Mononuclear cell (primary cell): ENCODE measurements around the gene SMAD2. TPM values are rescaled to one million over a fixed set of nuclear protein-coding genes. Genes with fewer than 3 reads are reported as not detected.

ENCODE experiments used
- H3K27me3 ChIP-seq: 2 replicates; pipeline ENCODE4 v1.6.0; 2011; ENCODE audit warnings: low read length, control low read depth; ENCODE audit not compliant: insufficient read depth
- H3K4me1 ChIP-seq: 2 replicates; pipeline ENCODE4 v1.5.1; 2011; ENCODE audit warnings: mild to moderate bottlenecking, low read length, control low read depth; ENCODE audit not compliant: insufficient read depth
- H3K4me3 ChIP-seq: 2 replicates; pipeline ENCODE4 v1.5.1; 2011; ENCODE audit warnings: mild to moderate bottlenecking, low read length, moderate library complexity
- H3K9me3 ChIP-seq: 2 replicates; pipeline ENCODE4 v1.5.1; 2011; ENCODE audit warnings: low read depth, mild to moderate bottlenecking, control low read depth, low read length
- total RNA-seq: library from RNA; depleted of rRNA; stranded (reverse); fragments of >200 nt; gene quantifications from one replicate; pipeline ENCODE4 v1.2.3, GENCODE V29; 2012

Gene SMAD2
- total RNA-seq, 1 donor: 106 TPM

DNA sequence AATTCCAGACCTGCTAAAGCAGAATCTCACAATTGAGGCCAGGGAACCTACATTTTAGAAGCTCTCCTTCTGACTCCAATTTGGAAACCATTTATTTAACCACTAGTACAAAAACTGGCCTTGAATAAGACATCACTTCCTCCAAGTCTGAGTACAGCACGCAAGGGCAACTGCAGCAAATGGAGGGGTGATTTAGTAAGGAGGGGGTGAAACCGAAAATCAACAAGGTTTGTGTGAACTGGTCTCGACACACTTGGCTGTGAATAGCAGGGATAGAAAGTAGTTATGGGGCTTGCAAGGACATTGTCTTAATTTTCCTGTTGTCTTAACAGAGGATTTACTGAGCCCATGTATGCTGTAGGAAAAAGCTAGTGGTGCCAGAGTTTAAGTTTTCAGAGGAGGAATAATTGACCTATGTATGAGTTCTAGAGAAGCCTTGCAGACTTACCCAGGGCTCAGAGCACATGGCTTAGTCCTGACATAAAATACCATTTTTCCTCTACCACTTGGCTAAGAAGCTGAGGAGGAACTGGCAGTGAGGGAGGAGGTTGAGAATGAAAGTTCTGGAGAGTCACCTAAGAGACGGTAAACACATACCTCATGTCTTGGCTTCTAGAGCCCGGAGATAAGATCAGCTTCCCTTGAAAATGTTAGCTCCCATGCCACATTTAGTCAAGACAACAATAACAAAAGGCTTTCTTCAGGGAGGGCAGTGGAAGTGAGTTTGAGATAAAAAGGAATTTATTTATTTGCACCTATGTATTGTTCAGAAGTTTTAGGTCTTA, 114.8 kb downstream of the SMAD2 start:
- Histone ChIP-seq H3K27me3 (no peaks in the 10 kb centered on the region), H3K4me3 (no peak overlapping the region), H3K4me1 (no peaks in the 10 kb centered on the region), H3K9me3 (no peaks in the 10 kb centered on the region)

DNA sequence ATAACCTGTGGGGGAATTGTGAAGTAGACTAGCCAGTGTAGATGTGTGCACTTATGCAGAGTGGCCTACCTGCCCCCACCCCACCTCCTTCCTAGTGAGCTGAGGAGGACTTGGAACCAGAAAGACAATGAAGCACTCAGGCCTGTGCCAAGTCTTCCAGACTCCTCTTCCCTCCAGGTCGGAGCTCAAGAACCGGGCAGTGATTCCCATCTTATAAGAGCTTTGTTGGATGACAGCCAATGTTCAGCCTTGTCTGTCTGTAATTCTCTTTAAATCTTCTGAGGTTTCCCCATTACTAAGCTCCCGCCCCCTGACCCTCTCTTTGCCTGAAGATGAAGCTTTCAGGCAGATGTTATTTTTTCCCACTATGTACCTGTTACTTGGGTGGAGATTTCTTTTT, 121.0 kb downstream of the SMAD2 start:
- no peak overlapping the region for H3K4me3 ChIP-seq
- H3K9me3 ChIP-seq: no peaks in the 10 kb centered on the region
- no peaks in the 10 kb centered on the region for H3K27me3 ChIP-seq
- H3K4me1 ChIP-seq: no peaks in the 10 kb centered on the region

DNA sequence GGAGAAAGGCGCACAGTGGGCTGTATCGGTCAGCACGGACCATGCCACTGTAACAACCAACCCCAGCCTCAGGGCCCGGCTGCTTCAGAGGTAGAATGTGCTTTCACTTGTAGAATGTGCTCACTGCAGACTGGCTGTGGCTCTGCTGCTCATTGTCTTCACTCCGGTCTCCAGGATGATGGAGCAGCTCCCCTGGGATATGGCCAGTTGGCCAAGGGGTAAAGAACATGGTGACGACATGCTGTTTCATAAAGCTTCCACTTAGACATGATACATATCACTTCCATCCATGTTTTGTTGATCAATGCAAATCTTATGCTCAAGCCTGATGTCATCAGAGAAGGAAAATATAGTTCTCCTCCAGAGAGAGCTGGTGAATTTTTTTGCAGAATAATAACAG, 127.7 kb downstream of the SMAD2 start:
- H3K9me3 ChIP-seq: no peaks in the 10 kb centered on the region
- no peak overlapping the region for H3K4me3 ChIP-seq
- no peaks in the 10 kb centered on the region for H3K4me1 ChIP-seq
- H3K27me3 ChIP-seq: no peaks in the 10 kb centered on the region

DNA sequence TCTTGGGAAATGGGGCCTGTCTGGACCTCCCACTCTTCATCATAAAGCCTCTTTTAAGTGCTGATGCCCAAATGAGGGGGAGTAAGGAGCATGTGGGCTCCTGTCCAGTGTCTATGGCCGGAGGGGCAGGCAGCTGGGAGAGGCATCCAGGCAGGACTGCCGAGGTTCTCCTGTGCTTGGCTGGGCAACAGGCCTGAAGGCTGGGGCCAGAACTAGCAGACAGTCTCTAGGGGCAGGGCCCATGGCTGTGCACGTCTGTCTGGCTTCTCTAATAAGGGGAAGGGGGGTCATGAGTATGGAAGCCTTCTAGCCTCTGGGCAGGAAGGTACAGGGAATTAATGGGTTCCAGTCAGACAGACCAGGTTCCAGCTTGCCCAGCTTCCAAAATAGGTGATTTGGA, 128.6 kb downstream of the SMAD2 start:
- H3K4me1 ChIP-seq: no peaks in the 10 kb centered on the region
- H3K9me3 ChIP-seq: no peaks in the 10 kb centered on the region
- no peaks in the 10 kb centered on the region for H3K27me3 ChIP-seq
- H3K4me3 ChIP-seq: no peak overlapping the region

DNA sequence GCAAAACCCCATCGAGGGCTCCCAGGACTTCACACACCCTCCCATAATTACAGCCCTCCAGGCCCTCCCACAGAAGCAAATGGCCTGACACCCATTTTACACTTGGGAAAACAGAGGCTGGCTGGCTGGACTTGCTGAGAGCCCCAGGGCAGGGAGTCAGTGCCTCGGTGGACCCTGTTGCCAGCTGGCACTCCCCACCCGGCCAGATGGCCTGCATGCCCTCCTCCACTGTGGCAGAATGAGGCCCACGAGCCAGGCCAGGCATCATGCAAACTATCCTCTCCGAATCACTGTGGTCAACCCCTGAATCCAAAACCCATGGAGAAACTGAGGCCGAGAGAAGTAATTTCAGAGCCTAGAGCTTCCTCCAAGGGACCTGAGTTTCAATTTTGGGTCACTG, 129.7 kb downstream of the SMAD2 start:
- Histone ChIP-seq H3K4me3 (no peak overlapping the region), H3K9me3 (no peaks in the 10 kb centered on the region), H3K4me1 (no peaks in the 10 kb centered on the region), H3K27me3 (no peaks in the 10 kb centered on the region)

DNA sequence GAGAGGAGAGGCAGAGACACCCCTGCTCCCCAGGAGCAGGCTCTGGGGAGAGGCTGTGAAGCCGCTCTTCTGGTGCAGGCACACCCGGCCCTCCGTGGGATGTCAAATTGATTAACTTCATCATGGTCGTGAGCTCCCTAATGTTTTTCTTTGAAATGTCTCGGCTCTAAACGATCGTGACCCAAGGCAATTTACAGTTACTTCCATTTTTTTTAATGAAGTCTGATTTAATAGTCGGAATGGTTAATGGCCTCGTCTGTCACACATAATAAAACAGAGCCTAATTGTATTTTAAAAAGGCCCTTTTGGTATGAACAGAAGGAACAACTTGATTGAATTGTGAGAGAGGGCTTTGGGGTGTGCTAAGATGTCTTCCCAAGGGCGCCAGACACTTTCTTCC, 130.2 kb downstream of the SMAD2 start:
- Histone ChIP-seq H3K27me3 (no peaks in the 10 kb centered on the region), H3K4me1 (no peaks in the 10 kb centered on the region)

DNA sequence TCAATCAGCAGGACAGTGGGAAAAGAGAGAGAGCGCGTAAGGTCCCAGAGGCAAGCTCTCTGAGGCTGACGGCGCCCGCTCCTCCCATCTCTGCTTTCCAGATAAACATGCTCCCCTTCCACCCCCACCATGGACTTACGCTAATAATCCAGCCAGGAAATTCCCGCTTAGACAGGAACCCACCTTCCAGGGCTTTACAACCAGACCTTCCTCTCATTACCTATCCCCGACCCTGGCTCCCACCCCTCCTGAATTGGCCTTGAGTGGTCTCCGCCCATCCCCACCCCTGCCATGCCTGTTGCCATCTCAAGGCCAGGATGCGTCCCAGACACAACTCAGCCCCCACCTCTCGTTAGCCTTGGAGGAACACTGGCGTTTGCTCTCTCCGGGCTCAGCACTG, 131.1 kb downstream of the SMAD2 start:
- Histone ChIP-seq H3K9me3 (no peaks in the 10 kb centered on the region), H3K4me3 (no peak overlapping the region), H3K27me3 (no peaks in the 10 kb centered on the region), H3K4me1 (no peaks in the 10 kb centered on the region)

More for the DNA sequence above, 130.2 kb downstream of the SMAD2 start:
- Histone ChIP-seq H3K4me3 (no peak overlapping the region), H3K9me3 (no peaks in the 10 kb centered on the region)

DNA sequence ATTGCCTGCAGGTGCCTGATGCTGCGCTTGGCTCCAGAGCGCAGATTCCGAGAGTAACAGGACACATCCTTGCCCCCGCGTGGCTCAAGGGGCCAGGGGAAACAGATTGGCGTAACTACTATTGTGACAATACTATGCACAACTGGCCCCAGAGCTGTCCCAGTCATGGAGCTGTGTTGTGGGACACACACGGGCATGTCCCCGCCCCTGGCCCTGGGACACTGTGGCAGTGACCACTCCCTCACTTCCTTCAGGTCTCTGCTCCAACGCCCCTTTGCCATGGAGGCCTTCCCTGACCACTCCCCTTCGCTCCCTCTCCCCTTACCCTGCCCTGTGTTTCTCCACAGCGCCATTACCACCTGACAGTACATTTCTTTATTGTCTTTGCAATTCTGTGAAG, 132.1 kb downstream of the SMAD2 start:
- Histone ChIP-seq H3K9me3 (no peaks in the 10 kb centered on the region), H3K27me3 (no peaks in the 10 kb centered on the region), H3K4me1 (no peaks in the 10 kb centered on the region), H3K4me3 (no peak overlapping the region)

DNA sequence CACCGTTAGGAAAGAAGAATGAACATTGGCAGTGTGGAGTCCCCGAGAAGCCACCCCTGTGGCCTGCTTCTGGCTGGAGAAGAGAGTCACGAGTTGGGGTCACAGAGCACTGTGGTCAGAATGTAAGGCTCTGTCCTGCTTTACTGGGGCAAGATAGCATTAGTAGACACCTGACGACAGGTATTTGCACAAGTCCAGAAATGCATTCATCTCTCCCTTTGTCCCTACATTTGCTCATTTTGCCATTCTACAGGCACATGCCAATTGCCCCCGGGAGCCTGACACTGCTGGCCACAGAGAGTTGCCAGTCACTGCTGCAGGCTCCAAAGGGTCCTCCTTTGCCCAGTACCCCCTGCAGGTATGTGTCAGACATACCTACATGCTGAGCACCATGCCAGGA, 133.3 kb downstream of the SMAD2 start:
- Histone ChIP-seq H3K9me3 (no peaks in the 10 kb centered on the region), H3K27me3 (no peaks in the 10 kb centered on the region), H3K4me1 (no peaks in the 10 kb centered on the region), H3K4me3 (no peak overlapping the region)

DNA sequence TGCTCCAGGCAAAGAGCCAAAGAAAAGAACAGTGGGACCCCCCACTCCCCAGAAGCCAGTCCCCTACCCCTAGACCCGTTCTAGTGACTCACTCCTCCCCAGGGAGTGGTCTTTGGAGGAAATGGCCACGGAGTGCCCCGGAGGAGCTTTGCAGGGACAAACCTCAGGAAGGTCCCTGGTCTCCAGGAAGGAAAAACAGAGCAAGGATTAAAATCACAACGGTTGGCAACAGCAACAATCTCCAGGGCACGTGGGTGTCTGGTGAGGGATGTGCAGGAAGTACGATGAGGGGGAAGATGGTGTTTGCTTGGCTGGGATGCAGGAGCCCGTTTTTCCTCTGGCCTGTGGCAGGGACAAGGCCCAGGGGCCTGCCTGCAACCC, 135.0 kb downstream of the SMAD2 start:
- H3K4me3 ChIP-seq: no peak overlapping the region
- H3K27me3 ChIP-seq: no peaks in the 10 kb centered on the region
- H3K9me3 ChIP-seq: no peaks in the 10 kb centered on the region
- H3K4me1 ChIP-seq: no peaks in the 10 kb centered on the region

DNA sequence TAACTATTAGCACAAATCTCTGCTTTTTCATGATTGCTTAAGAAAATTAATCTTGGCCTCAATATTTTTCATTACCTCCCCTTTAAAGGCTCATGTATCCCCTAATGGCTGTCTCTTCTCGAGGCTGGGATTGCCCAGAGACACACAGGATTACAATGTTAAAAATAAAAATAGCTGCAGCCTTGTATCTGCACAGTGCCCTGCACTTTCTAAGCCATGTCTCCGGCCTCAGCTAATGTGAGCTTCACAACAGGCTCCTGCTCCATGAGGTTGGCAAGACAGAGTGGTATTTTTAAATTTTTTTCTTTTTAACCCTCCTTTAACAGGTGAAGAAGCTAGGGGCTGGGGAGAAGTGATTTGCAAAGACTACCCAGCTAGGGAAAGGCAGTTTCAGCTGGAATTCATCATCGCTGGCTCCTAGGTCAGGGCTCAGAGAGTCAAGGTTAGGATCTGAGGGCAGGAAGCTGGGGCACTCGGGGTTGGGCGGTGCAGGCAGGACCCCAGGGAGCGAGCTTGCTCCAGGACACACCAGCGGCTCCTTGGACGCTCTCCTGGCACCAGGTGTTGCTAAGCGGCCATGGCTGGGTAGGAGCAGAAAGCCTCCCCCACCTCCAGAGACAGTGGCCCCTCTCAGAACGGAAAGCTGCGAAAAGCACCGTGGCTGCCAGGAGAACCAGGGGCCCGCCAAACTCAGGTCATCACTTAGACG, 135.6 kb downstream of the SMAD2 start:
- Histone ChIP-seq H3K27me3 (no peaks in the 10 kb centered on the region), H3K4me3 (no peak overlapping the region), H3K9me3 (no peaks in the 10 kb centered on the region), H3K4me1 (no peaks in the 10 kb centered on the region)

DNA sequence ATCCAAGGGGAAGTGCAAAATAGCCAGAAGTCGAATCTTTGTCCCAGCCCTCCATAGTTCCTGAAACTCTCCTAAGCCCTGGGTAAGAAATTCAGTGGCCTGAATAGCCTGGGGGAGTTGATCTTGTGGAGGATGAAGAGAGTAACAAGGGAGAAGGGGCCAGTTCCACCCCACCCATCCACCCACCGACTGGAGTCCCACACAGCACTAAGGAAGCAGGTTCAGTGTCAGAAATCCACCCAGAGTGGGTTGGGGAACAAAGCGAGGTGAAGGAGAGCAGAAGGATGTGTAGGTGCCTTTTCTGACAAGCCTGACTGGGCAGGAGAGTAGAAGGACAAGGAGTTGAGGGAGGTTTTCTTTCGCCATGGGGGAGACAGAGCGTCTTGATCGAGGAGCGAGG, 136.8 kb downstream of the SMAD2 start:
- no peaks in the 10 kb centered on the region for H3K27me3 ChIP-seq
- H3K4me3 ChIP-seq: no peak overlapping the region
- no peaks in the 10 kb centered on the region for H3K9me3 ChIP-seq
- no peaks in the 10 kb centered on the region for H3K4me1 ChIP-seq

DNA sequence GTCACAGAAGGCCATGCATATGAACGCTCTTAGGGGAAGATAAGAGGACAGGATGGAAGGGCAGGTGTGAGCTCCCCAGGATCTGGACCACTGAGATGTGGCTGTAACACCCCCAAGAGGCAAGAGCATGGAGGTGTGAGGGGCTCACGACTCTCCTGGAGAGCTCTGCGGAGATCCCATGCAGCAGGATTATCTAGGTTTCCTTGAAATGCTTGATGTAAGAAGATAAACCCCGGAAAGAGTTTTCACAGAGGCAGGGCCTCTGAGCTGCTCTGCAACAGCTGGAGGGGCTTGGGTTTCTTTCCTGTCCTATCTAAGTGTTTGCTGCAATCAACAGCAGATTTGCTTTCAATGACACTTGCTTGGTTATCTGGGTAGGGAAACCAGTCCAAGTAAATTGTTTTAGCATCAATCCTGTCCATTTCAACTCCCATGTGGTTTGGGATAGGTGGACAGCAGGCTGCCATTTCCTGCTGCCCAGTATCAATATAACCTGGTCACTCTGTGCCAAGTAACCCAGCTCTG, 138.9 kb downstream of the SMAD2 start:
- Histone ChIP-seq H3K4me1 (no peaks in the 10 kb centered on the region), H3K27me3 (no peaks in the 10 kb centered on the region), H3K4me3 (no peak overlapping the region), H3K9me3 (no peaks in the 10 kb centered on the region)

DNA sequence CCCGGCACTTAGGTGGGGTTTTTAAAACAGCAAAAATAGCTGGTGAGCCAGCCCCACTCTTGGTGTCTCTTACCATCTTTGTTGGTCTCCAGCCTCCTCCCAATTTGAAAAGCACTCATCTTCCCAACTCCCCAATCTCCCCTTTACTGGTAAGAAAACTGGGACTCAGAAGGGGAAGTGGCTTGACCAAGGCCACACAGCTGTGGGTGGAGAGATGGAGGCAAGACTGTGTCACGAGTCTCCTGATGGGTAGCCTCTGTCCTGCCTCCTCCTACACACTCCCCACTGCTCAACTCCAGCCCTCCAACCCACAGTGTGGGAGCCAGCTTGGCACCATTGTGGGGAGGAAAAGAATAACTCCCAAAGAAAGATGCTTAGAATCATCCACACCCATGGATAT, 140.4 kb downstream of the SMAD2 start:
- peaks cover 4% of the 10 kb centered on the region for H3K27me3 ChIP-seq
- peaks cover 1% of the 10 kb centered on the region for H3K9me3 ChIP-seq
- H3K4me1 ChIP-seq: no peaks in the 10 kb centered on the region
- H3K4me3 ChIP-seq: no peak overlapping the region

DNA sequence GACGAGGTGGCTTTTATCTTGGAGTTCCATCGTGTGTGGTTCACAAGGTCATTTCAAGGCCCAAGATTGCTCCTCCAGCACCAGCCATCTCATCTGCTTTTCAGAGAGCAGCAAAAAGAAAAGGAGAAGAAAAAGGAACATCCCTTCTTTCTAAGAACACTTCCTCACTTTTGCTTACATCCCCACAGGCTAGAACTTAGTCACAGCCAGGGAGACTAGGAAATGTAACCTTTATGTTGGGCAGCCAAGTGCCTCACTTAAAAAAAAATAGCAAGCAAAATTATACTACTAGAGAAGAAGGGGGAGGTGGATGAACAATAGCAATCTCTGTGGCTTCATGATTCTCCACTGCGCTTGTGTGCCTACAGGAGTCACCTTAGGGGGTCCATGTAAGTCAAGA, 141.8 kb downstream of the SMAD2 start:
- H3K9me3 ChIP-seq: peaks cover 13% of the 10 kb centered on the region
- peaks cover 8% of the 10 kb centered on the region for H3K27me3 ChIP-seq
- no peak overlapping the region for H3K4me3 ChIP-seq
- H3K4me1 ChIP-seq: no peaks in the 10 kb centered on the region

DNA sequence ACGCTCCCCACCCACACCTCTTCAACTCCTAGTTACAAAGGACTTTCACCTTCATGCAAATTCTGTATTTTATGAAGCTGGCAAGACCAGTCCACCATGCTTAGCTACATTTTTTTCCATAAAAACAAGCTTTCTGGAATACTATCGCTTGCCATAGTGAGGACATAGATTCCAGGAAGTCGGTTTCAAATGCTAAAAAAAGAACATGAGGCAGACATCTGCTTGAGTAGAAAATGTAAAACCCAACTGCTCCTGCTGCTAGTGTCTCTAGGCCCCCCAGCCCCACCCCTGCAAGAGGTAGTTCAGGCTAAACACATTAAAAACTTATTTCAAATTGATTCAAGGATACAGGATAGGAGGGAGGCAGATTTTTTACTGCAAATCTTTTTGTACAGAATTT, 148.9 kb downstream of the SMAD2 start:
- peaks cover 11% of the 10 kb centered on the region for H3K27me3 ChIP-seq
- no peaks in the 10 kb centered on the region for H3K4me1 ChIP-seq
- peaks cover 13% of the 10 kb centered on the region for H3K9me3 ChIP-seq
- H3K4me3 ChIP-seq: no peak overlapping the region
